ENCODE results near the gene RPIA. TPM values are rescaled to one million over a fixed set of nuclear protein-coding genes. Genes with fewer than 3 reads are reported as not detected.

RPIA gene
- total RNA-seq, 4 donors from 2014 or later = 6.3 to 12.2 (median 8.0) TPM

DNA sequence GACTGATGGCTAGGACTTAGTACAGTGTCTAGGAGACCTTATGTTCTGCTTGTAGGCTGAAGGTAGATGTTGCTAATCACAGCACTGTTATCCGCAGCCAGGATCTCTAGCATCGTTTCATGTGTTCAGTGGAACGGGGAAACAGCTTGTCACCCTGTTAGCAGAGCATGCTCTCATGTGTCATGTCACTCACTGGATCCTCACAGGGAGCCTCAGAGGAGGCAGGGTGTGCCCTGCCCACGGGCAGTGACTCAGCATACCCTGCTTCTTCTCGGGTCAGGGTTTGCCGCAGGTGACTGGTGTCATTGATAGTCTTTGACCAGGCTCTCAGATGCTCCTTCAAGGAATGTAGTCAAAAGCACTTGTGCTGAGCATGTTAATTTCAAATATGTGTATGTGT, 44.4 kb downstream of the RPIA start:
- Histone ChIP-seq H3K27ac (no peak overlapping the region), H3K36me3 (peaks cover 0 to 42% (median 0%) of the 10 kb centered on the region in 3 donors), H3K27me3 (no peaks in the 10 kb centered on the region), H3K4me3 (no peak overlapping the region), H3K9me3 (no peaks in the 10 kb centered on the region), H3K4me1 (peaks cover 0 to 6% (median 0%) of the 10 kb centered on the region in 4 donors)
- DNase-seq (ENCODE audit: low spot score in 2 of 2) = no peak
- TF ChIP-seq, protein P1, sequence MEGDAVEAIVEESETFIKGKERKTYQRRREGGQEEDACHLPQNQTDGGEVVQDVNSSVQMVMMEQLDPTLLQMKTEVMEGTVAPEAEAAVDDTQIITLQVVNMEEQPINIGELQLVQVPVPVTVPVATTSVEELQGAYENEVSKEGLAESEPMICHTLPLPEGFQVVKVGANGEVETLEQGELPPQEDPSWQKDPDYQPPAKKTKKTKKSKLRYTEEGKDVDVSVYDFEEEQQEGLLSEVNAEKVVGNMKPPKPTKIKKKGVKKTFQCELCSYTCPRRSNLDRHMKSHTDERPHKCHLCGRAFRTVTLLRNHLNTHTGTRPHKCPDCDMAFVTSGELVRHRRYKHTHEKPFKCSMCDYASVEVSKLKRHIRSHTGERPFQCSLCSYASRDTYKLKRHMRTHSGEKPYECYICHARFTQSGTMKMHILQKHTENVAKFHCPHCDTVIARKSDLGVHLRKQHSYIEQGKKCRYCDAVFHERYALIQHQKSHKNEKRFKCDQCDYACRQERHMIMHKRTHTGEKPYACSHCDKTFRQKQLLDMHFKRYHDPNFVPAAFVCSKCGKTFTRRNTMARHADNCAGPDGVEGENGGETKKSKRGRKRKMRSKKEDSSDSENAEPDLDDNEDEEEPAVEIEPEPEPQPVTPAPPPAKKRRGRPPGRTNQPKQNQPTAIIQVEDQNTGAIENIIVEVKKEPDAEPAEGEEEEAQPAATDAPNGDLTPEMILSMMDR (IDR thresholded peaks at IDR 0.05) = no peak
- TF ChIP-seq POLR2A (IDR thresholded peaks at IDR 0.05) (no peak), EP300 (IDR thresholded peaks at IDR 0.05) (no peak)
- 80% methylated on average over 6 of the region's 6 CpGs for WGBS, 2 donors

GRCh38 chr2:88736437-88736836, 45.0 kb downstream of the RPIA start:
- 56 to 68% methylated on average over 8 of the region's 8 CpGs for WGBS, 2 donors
- peaks cover 0 to 47% (median 0%) of the 10 kb centered on the region in 3 donors for H3K36me3 ChIP-seq
- H3K9me3 ChIP-seq = no peaks in the 10 kb centered on the region
- H3K27me3 ChIP-seq = no peaks in the 10 kb centered on the region
- DNase-seq (ENCODE audit: low spot score in 2 of 2) = no peak
- no peak overlapping the region for H3K27ac ChIP-seq
- no peak for TF ChIP-seq EP300 (IDR thresholded peaks at IDR 0.05)
- no peak for TF ChIP-seq POLR2A (IDR thresholded peaks at IDR 0.05)
- TF ChIP-seq, protein P1 (IDR thresholded peaks at IDR 0.05) = no peak
- no peak overlapping the region for H3K4me3 ChIP-seq
- H3K4me1 ChIP-seq = peaks cover 0 to 6% (median 0%) of the 10 kb centered on the region in 4 donors

- Histone ChIP-seq H3K9me3 (no peaks in the 10 kb centered on the region), H3K36me3 (peaks cover 0 to 57% (median 0%) of the 10 kb centered on the region in 3 donors), H3K4me1 (peaks cover 0 to 6% (median 0%) of the 10 kb centered on the region in 4 donors), H3K27me3 (no peaks in the 10 kb centered on the region), H3K27ac (peak overlapping the region in 2 of 4 donors; percentile 3 to 46), H3K4me3 (no peak overlapping the region)
- no peak for DNase-seq (ENCODE audit: low spot score in 2 of 2)
- TF ChIP-seq, protein P1 (IDR thresholded peaks at IDR 0.05) = no peak
- TF ChIP-seq POLR2A (IDR thresholded peaks at IDR 0.05) = no peak
- 65 to 66% methylated on average over 4 of the region's 4 CpGs for WGBS, 2 donors
These were observed 45.9 kb downstream of the RPIA start for GRCh38 chr2:88737385-88737784.

- Histone ChIP-seq H3K27ac (no peak overlapping the region), H3K4me1 (peaks cover 0 to 6% (median 0%) of the 10 kb centered on the region in 4 donors), H3K27me3 (no peaks in the 10 kb centered on the region), H3K9me3 (no peaks in the 10 kb centered on the region), H3K4me3 (no peak overlapping the region), H3K36me3 (peaks cover 0 to 66% (median 0%) of the 10 kb centered on the region in 3 donors)
- WGBS, 2 donors = 61 to 67% methylated on average over 3 of the region's 3 CpGs
- no peak for DNase-seq (ENCODE audit: low spot score in 2 of 2)
- TF ChIP-seq, protein P1 (IDR thresholded peaks at IDR 0.05) = no peak
- TF ChIP-seq POLR2A (IDR thresholded peaks at IDR 0.05) = no peak
- TF ChIP-seq EP300 (IDR thresholded peaks at IDR 0.05) = no peak
These were observed 46.8 kb downstream of the RPIA start for GRCh38 chr2:88738271-88738670.

- no peak overlapping the region for H3K27ac ChIP-seq
- peaks cover 0 to 3% (median 0%) of the 10 kb centered on the region in 4 donors for H3K4me1 ChIP-seq
- H3K4me3 ChIP-seq = no peak overlapping the region
- peak; percentile 47 to 75 for DNase-seq (ENCODE audit: low spot score in 2 of 2)
- peaks cover 0 to 84% (median 0%) of the 10 kb centered on the region in 3 donors for H3K36me3 ChIP-seq
- WGBS, 2 donors = 43 to 44% methylated on average over 7 of the region's 7 CpGs
- peaks cover 0 to 14% (median under 1%) of the 10 kb centered on the region in 4 donors for H3K9me3 ChIP-seq
- no peaks in the 10 kb centered on the region for H3K27me3 ChIP-seq
- TF ChIP-seq POLR2A (IDR thresholded peaks at IDR 0.05) (no peak), EP300 (IDR thresholded peaks at IDR 0.05) (no peak)
- TF ChIP-seq, protein P1 (IDR thresholded peaks at IDR 0.05) = peak; percentile 48 to 91 (median 85)
These were observed 48.6 kb downstream of the RPIA start for GRCh38 chr2:88739985-88740600.
